Measurements from ENCODE around the gene HS3ST4.

The HS3ST4 gene

DNA sequence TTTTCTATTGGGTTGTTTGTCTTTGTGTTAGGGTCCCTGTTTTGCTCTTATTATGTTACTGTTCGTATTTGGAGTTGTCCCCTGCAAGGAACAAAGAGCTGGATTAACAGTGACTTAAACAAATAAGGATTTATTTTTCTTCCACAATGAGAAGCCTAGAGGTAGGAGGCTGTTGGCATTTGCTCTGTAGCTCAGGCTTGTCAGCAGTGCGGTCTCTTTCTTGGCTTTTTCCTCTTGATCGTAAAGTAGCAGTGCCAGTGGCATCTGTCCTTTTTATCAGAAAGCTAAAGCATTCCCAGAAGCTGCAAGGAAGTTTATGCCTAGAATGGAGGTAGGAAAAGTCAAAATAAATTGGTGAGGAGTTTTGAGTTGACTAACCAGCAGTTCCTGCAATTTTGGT is 154.1 kb downstream of the HS3ST4 start:
- Histone ChIP-seq H3K9me3 (no peaks in the 10 kb centered on the region), H3K27me3 (no peaks in the 10 kb centered on the region), H3K27ac (no peak overlapping the region), H3K36me3 (no peaks in the 10 kb centered on the region), H3K4me3 (no peak overlapping the region), H3K4me1 (no peaks in the 10 kb centered on the region)
- DNase-seq: no peak
- intact Hi-C loops (cut with DNase I; ENCODE audit: low total_unique reads): no loop called here
- TF ChIP-seq, protein P1, sequence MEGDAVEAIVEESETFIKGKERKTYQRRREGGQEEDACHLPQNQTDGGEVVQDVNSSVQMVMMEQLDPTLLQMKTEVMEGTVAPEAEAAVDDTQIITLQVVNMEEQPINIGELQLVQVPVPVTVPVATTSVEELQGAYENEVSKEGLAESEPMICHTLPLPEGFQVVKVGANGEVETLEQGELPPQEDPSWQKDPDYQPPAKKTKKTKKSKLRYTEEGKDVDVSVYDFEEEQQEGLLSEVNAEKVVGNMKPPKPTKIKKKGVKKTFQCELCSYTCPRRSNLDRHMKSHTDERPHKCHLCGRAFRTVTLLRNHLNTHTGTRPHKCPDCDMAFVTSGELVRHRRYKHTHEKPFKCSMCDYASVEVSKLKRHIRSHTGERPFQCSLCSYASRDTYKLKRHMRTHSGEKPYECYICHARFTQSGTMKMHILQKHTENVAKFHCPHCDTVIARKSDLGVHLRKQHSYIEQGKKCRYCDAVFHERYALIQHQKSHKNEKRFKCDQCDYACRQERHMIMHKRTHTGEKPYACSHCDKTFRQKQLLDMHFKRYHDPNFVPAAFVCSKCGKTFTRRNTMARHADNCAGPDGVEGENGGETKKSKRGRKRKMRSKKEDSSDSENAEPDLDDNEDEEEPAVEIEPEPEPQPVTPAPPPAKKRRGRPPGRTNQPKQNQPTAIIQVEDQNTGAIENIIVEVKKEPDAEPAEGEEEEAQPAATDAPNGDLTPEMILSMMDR (IDR thresholded peaks at IDR 0.05): no peak

DNA sequence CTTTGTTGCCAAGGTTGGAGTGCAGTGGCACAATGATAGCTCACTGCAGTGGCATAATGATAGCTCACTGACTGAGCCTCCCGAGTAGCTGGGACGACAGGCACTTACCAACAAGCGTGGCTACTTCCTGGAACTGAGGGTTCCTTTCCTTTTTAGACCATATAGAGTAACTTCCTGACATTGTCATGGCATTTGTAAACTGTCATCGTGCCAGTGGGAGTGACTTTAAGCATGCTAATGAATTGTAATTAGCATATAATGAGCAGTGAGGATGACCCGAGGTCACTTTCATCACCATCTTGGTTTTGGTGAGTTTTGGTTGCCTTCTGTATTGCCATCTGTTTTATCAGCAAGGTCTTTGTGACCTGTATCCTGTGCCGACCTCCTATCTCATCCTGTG is 162.4 kb downstream of the HS3ST4 start:
- H3K36me3 ChIP-seq: no peaks in the 10 kb centered on the region
- H3K4me3 ChIP-seq: no peak overlapping the region
- H3K9me3 ChIP-seq: peaks cover 0 to 4% (median 4%) of the 10 kb centered on the region in 3 donors
- no peak overlapping the region for H3K27ac ChIP-seq
- intact Hi-C loops (cut with DNase I; ENCODE audit: low total_unique reads): no loop called here
- DNase-seq: no peak
- TF ChIP-seq, protein P1 (IDR thresholded peaks at IDR 0.05): no peak
- H3K27me3 ChIP-seq: peaks cover 0 to 5% of the 10 kb centered on the region in 2 donors
- no peaks in the 10 kb centered on the region for H3K4me1 ChIP-seq

DNA sequence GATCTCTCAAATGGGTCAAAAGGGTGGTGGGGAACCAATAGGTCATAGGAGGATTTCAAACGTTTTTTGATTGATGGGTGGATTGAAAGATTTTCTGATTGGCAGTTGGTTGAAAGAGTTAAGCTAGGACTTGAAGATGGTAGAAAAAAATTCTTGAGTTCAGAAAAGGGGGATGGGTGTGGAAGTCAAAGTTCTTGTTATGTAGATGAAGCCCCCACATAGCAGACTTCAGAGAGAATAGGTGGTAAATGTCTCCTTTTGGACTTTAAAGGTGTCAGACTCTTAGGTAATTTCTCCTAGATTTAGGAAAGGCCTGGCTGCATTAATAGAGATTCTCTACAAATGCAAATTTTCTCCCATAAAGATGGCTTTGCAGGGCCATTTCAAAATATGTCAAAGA is 163.3 kb downstream of the HS3ST4 start:
- peaks cover 0 to 5% (median 5%) of the 10 kb centered on the region in 3 donors for H3K9me3 ChIP-seq
- DNase-seq: no peak
- H3K4me3 ChIP-seq: no peak overlapping the region
- no peaks in the 10 kb centered on the region for H3K36me3 ChIP-seq
- H3K27ac ChIP-seq: no peak overlapping the region
- intact Hi-C loops (cut with DNase I; ENCODE audit: low total_unique reads): no loop called here
- no peaks in the 10 kb centered on the region for H3K4me1 ChIP-seq
- H3K27me3 ChIP-seq: peaks cover 0 to 5% of the 10 kb centered on the region in 2 donors
- TF ChIP-seq, protein P1 (IDR thresholded peaks at IDR 0.05): no peak

DNA sequence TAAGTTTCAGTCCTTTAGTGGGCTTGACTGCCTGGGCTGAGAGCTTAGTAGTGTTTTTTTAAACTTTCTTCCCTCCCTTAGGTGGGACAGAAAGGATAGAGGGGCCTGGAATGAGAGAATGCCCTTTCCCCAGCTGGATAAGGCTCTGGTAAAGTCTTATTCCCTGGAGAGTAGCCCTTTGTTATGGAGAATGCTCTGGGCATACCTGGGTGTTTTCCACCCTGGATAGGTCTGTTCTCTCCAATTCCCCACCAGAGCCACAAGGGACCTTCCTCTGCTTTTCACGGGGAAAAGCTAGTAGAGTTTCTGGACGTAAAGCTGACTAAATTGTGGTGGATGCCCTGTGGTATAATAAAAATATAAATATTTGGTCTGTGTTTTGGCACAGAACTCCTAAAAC is 164.1 kb downstream of the HS3ST4 start:
- no peak for DNase-seq
- Histone ChIP-seq H3K4me3 (no peak overlapping the region), H3K27ac (no peak overlapping the region), H3K4me1 (no peaks in the 10 kb centered on the region), H3K27me3 (peaks cover 0 to 5% of the 10 kb centered on the region in 2 donors), H3K9me3 (peaks cover 0 to 5% (median 5%) of the 10 kb centered on the region in 3 donors), H3K36me3 (no peaks in the 10 kb centered on the region)
- TF ChIP-seq, protein P1 (IDR thresholded peaks at IDR 0.05): no peak
- intact Hi-C loops (cut with DNase I; ENCODE audit: low total_unique reads): no loop called here

DNA sequence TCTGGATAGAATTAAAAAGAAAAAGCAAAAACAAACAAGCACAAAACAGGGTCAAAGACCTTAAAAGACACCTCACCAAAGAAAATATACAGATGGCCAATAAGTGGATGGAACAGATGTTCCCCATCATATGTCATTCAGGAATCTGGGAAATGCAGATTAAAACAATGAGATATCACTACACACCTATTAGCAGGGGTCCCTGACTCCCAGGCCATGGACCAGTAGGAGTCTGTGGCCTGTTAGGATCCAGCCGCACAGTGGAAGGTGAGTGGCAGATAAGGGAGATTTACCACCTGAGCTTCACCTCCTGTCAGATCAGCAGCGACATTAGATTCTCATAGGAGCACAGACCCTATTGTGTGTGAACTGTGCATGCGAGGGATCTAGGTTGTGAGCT is 167.9 kb downstream of the HS3ST4 start:
- intact Hi-C loops (cut with DNase I; ENCODE audit: low total_unique reads): no loop called here
- TF ChIP-seq, protein P1 (IDR thresholded peaks at IDR 0.05): no peak
- H3K36me3 ChIP-seq: no peaks in the 10 kb centered on the region
- peaks cover 0 to 5% of the 10 kb centered on the region in 2 donors for H3K27me3 ChIP-seq
- no peak overlapping the region for H3K27ac ChIP-seq
- peaks cover 0 to 5% (median 5%) of the 10 kb centered on the region in 3 donors for H3K9me3 ChIP-seq
- H3K4me1 ChIP-seq: no peaks in the 10 kb centered on the region
- no peak for DNase-seq
- H3K4me3 ChIP-seq: no peak overlapping the region

DNA sequence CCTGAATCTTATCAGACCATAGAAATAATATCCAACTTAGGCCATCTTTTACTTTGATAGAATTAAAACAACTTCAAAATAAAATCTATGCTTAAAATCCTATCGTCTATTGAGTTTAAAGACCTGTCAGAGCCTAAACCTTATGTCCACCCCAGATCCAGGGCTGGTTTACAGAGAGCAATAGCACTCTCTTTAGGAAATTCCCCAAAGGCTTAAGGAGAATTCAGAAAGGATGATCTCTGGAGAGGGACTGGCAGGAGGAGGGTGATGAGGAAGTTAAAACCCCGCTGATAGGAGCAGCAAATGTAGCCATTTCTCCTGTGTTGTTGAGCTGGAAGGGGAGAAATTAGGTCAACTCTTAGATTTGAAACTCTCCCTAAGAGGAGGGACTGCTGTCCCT is 175.3 kb downstream of the HS3ST4 start:
- Histone ChIP-seq H3K36me3 (no peaks in the 10 kb centered on the region), H3K27me3 (no peaks in the 10 kb centered on the region), H3K4me1 (no peaks in the 10 kb centered on the region), H3K4me3 (no peak overlapping the region), H3K27ac (no peak overlapping the region), H3K9me3 (no peaks in the 10 kb centered on the region)
- DNase-seq: no peak
- intact Hi-C loops (cut with DNase I; ENCODE audit: low total_unique reads): no loop called here
- TF ChIP-seq, protein P1 (IDR thresholded peaks at IDR 0.05): no peak

Data from tibial artery (tissue), 4 donors.